ENCODE measurements around the gene NAA80. TPM values are rescaled to one million over a fixed set of nuclear protein-coding genes. Genes with fewer than 3 reads are reported as not detected.
A peak's percentile ranks its signal among the peaks of the same experiment; 100 is the strongest.
"Not testable (repeated sequence)": the region's sequence is repeated elsewhere in the genome, so short reads cannot be mapped to it uniquely, and the experiment has no call there.

The NAA80 gene
- polyA plus RNA-seq, 2 donors, result 6.9 to 11.2 TPM

DNA sequence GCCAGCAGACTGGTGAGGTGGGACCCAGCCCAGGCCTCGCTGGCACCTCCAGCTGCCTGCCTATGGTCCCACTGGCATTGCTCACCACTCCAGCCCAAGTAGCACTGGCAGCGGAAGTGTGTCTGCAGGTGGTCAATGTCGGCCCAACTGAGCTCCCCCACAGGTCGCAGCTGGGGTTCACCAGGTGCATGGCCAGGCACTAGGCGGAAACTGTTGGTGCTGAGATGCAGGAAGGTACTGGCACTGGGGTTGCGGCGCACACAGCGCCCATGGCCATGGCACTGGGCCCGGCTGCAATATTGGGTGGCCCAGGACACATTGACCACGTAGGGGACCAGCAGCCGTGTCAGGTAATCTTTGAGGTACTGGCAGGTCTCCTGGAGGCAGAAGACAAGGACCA, 19.0 kb upstream of the NAA80 start:
- H3K4me3 ChIP-seq (ENCODE audit: low read depth in 1 of 2, low read length in 2 of 2), result no peak overlapping the region
- H3K27ac ChIP-seq (ENCODE audit: low read depth in 2 of 2, low read length in 1 of 2), result peak overlapping the region; percentile 96 to 100
- WGBS, 2 donors, result 75 to 80% methylated on average over 11 of the region's 11 CpGs
- no peaks in the 10 kb centered on the region for H3K9me3 ChIP-seq (ENCODE audit: control insufficient read depth in 2 of 2, insufficient read depth in 1 of 2, low read depth in 1 of 2, low read length in 1 of 2)
- peaks cover 0 to 10% of the 10 kb centered on the region in 2 donors for H3K36me3 ChIP-seq (ENCODE audit: control insufficient read depth in 2 of 2, insufficient read depth in 2 of 2, low read length in 1 of 2)
- H3K4me1 ChIP-seq (ENCODE audit: control insufficient read depth in 2 of 2, insufficient read depth in 2 of 2, low read length in 1 of 2), result peaks cover 0 to 40% of the 10 kb centered on the region in 2 donors
- no peaks in the 10 kb centered on the region for H3K27me3 ChIP-seq (ENCODE audit: control insufficient read depth in 1 of 2, insufficient read depth in 2 of 2, low read length in 2 of 2)

DNA sequence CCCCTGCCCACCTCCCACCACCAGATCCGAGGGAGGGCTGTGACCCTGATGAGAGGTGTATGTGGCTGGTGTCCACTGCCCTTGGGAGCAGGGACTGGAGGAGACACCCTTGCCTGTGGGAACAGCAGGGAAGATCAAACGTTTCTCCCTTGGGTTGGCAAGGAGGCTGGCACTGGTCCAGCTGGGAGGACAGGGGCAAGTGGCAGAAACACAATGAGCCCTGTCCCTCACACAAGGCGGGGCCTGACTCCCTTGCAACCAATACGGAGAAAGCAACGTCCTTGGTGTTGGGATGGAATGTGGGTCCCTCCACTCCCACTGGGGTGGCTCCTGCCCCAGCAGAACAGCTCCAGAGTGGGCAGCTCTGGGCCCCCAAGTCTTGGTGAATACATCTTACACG, 18.1 kb upstream of the NAA80 start:
- Histone ChIP-seq H3K4me1 (ENCODE audit: control insufficient read depth in 2 of 2, insufficient read depth in 2 of 2, low read length in 1 of 2) (peaks cover 0 to 40% of the 10 kb centered on the region in 2 donors), H3K27ac (ENCODE audit: low read depth in 2 of 2, low read length in 1 of 2) (peak overlapping the region; percentile 96 to 100), H3K36me3 (ENCODE audit: control insufficient read depth in 2 of 2, insufficient read depth in 2 of 2, low read length in 1 of 2) (peaks cover 0 to 10% of the 10 kb centered on the region in 2 donors), H3K4me3 (ENCODE audit: low read depth in 1 of 2, low read length in 2 of 2) (peak overlapping the region in 1 of 2 donors; percentile 20), H3K9me3 (ENCODE audit: control insufficient read depth in 2 of 2, insufficient read depth in 1 of 2, low read depth in 1 of 2, low read length in 1 of 2) (no peaks in the 10 kb centered on the region), H3K27me3 (ENCODE audit: control insufficient read depth in 1 of 2, insufficient read depth in 2 of 2, low read length in 2 of 2) (no peaks in the 10 kb centered on the region)
- WGBS, 2 donors, result 40 to 48% methylated on average over 6 of the region's 6 CpGs

DNA sequence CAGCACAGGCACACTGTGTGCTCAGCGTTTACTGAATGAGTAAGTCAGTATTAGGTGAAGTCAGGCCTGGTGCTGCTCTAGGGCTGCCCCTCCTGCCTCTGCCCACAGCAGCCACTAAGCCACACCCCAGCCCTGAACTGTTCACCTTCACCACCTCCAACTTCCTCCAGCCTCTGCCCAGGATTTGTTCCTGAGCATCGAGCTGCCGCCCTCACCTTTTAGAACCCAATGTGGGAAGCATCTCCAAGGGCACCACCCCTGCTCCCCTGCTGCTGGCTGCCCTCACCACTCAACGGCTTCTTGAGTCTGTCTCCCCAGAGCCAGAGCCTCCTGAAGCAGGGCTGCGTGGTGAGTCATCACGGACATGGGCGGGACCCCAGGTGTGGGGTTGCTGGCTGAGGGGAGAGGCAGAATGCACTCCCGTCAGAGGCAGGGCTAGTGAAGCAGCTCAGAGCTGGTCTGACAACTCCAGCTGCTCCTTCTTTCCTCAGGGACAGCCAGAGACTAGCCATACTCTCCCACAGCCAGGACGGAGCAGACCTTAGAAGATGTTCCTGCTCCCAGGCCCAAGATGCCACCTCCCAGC, 17.5 kb upstream of the NAA80 start:
- WGBS, 2 donors, result 32 to 43% methylated on average over 9 of the region's 9 CpGs
- H3K4me1 ChIP-seq (ENCODE audit: control insufficient read depth in 2 of 2, insufficient read depth in 2 of 2, low read length in 1 of 2), result peaks cover 0 to 40% of the 10 kb centered on the region in 2 donors
- H3K27ac ChIP-seq (ENCODE audit: low read depth in 2 of 2, low read length in 1 of 2), result peak overlapping the region; percentile 96 to 100
- peaks cover 0 to 10% of the 10 kb centered on the region in 2 donors for H3K36me3 ChIP-seq (ENCODE audit: control insufficient read depth in 2 of 2, insufficient read depth in 2 of 2, low read length in 1 of 2)
- H3K9me3 ChIP-seq (ENCODE audit: control insufficient read depth in 2 of 2, insufficient read depth in 1 of 2, low read depth in 1 of 2, low read length in 1 of 2), result no peaks in the 10 kb centered on the region
- no peaks in the 10 kb centered on the region for H3K27me3 ChIP-seq (ENCODE audit: control insufficient read depth in 1 of 2, insufficient read depth in 2 of 2, low read length in 2 of 2)
- peak overlapping the region in 1 of 2 donors; percentile 20 for H3K4me3 ChIP-seq (ENCODE audit: low read depth in 1 of 2, low read length in 2 of 2)

GRCh38 chr3:50314816-50315215, 15.6 kb upstream of the NAA80 start:
- Histone ChIP-seq H3K27me3 (ENCODE audit: control insufficient read depth in 1 of 2, insufficient read depth in 2 of 2, low read length in 2 of 2) (no peaks in the 10 kb centered on the region), H3K36me3 (ENCODE audit: control insufficient read depth in 2 of 2, insufficient read depth in 2 of 2, low read length in 1 of 2) (peaks cover 0 to 10% of the 10 kb centered on the region in 2 donors), H3K4me1 (ENCODE audit: control insufficient read depth in 2 of 2, insufficient read depth in 2 of 2, low read length in 1 of 2) (peaks cover 0 to 33% of the 10 kb centered on the region in 2 donors), H3K9me3 (ENCODE audit: control insufficient read depth in 2 of 2, insufficient read depth in 1 of 2, low read depth in 1 of 2, low read length in 1 of 2) (no peaks in the 10 kb centered on the region), H3K4me3 (ENCODE audit: low read depth in 1 of 2, low read length in 2 of 2) (no peak overlapping the region), H3K27ac (ENCODE audit: low read depth in 2 of 2, low read length in 1 of 2) (peak overlapping the region in 1 of 2 donors; percentile 28)
- WGBS, 2 donors, result 96% methylated on average over 4 of the region's 4 CpGs

DNA sequence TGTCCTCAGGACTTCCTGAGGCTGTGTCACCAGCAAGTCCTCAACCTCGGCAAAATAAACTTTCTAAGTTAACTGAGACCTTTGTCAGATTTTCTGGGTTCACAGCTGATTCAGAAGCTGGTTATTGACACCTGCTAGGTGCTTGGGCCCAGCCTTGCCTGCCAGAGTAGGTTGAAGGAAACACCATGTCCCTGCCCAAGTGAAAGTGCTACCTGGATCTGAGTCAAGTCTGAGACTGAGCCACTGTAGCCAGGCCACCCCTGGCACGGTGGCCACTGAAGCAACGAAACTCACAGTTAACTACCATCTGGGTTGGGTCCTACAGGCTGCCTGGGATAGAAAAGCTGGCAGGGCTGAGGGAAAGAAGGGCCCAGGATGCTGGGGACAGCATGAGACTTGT, 15.1 kb upstream of the NAA80 start:
- no peaks in the 10 kb centered on the region for H3K27me3 ChIP-seq (ENCODE audit: control insufficient read depth in 1 of 2, insufficient read depth in 2 of 2, low read length in 2 of 2)
- peak overlapping the region; percentile 28 to 38 for H3K27ac ChIP-seq (ENCODE audit: low read depth in 2 of 2, low read length in 1 of 2)
- peaks cover 0 to 29% of the 10 kb centered on the region in 2 donors for H3K4me1 ChIP-seq (ENCODE audit: control insufficient read depth in 2 of 2, insufficient read depth in 2 of 2, low read length in 1 of 2)

DNA sequence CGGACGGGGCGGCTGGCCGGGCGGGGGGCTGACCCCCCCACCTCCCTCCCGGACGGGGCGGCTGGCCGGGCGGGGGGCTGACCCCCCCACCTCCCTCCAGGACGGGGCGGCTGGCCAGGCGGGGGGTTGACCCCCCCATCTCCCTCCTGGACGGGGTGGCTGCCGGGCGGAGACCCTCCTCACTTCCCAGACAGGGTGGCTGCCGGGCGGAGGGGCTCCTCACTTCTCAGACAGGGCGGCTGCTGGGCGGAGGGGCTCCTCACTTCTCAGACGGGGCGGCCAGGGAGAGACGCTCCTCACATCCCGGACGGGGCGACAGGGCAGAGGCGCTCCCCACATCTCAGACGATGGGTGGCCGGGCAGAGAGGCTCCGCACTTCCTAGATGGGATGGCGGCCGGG, 12.8 kb upstream of the NAA80 start:
- not testable (repeated sequence) for H3K27me3 ChIP-seq (ENCODE audit: control insufficient read depth in 1 of 2, insufficient read depth in 2 of 2, low read length in 2 of 2); H3K27ac ChIP-seq (ENCODE audit: low read depth in 2 of 2, low read length in 1 of 2); H3K9me3 ChIP-seq (ENCODE audit: control insufficient read depth in 2 of 2, insufficient read depth in 1 of 2, low read depth in 1 of 2, low read length in 1 of 2); H3K36me3 ChIP-seq (ENCODE audit: control insufficient read depth in 2 of 2, insufficient read depth in 2 of 2, low read length in 1 of 2); H3K4me3 ChIP-seq (ENCODE audit: low read depth in 1 of 2, low read length in 2 of 2)
- WGBS, 2 donors, result 73 to 78% methylated on average over 12 to 32 of the region's 32 CpGs
- peaks cover 0 to 10% of the 10 kb centered on the region in 2 donors for H3K4me1 ChIP-seq (ENCODE audit: control insufficient read depth in 2 of 2, insufficient read depth in 2 of 2, low read length in 1 of 2)

More for the DNA sequence above, 15.1 kb upstream of the NAA80 start:
- Histone ChIP-seq H3K36me3 (ENCODE audit: control insufficient read depth in 2 of 2, insufficient read depth in 2 of 2, low read length in 1 of 2) (peaks cover 0 to 10% of the 10 kb centered on the region in 2 donors), H3K9me3 (ENCODE audit: control insufficient read depth in 2 of 2, insufficient read depth in 1 of 2, low read depth in 1 of 2, low read length in 1 of 2) (no peaks in the 10 kb centered on the region), H3K4me3 (ENCODE audit: low read depth in 1 of 2, low read length in 2 of 2) (no peak overlapping the region)
- WGBS, 2 donors, result 68 to 75% methylated on average over 3 of the region's 3 CpGs

DNA sequence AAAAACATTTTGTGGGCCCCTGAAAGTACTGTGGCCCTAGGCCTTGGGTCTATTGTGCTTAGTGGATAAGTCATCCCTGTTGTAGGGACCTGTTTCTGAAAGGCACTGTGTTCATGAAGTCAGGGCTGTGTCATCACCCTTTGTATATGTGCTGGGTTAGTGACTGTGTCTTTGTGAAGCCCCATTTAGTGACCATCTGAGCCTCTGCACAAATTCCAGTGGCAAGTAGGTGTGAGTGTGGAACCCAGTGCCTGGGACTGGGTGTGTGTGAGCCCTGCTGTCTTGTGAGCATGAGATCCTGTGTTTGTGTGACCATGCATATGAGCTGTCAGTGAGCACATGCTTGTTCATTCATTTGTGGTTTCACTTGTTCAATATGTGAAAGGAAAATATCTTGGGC, 5.4 kb upstream of the NAA80 start:
- no peaks in the 10 kb centered on the region for H3K36me3 ChIP-seq (ENCODE audit: control insufficient read depth in 2 of 2, insufficient read depth in 2 of 2, low read length in 1 of 2)
- peaks cover 9 to 24% of the 10 kb centered on the region in 2 donors for H3K4me1 ChIP-seq (ENCODE audit: control insufficient read depth in 2 of 2, insufficient read depth in 2 of 2, low read length in 1 of 2)
- H3K27me3 ChIP-seq (ENCODE audit: control insufficient read depth in 1 of 2, insufficient read depth in 2 of 2, low read length in 2 of 2), result no peaks in the 10 kb centered on the region
- no peak overlapping the region for H3K4me3 ChIP-seq (ENCODE audit: low read depth in 1 of 2, low read length in 2 of 2)
- H3K27ac ChIP-seq (ENCODE audit: low read depth in 2 of 2, low read length in 1 of 2), result no peak overlapping the region
- no peaks in the 10 kb centered on the region for H3K9me3 ChIP-seq (ENCODE audit: control insufficient read depth in 2 of 2, insufficient read depth in 1 of 2, low read depth in 1 of 2, low read length in 1 of 2)

- WGBS, 2 donors, result 54 to 59% methylated on average over 14 of the region's 14 CpGs
- peak within 1 kb of the TSS; percentile 58 to 71 for H3K27ac ChIP-seq (ENCODE audit: low read depth in 2 of 2, low read length in 1 of 2)
- H3K4me1 ChIP-seq (ENCODE audit: control insufficient read depth in 2 of 2, insufficient read depth in 2 of 2, low read length in 1 of 2), result peaks cover 9 to 28% of the 10 kb centered on the region in 2 donors
- H3K36me3 ChIP-seq (ENCODE audit: control insufficient read depth in 2 of 2, insufficient read depth in 2 of 2, low read length in 1 of 2), result no peaks in the 10 kb centered on the region
- peak within 1 kb of the TSS in 1 of 2 donors; percentile 9 for H3K4me3 ChIP-seq (ENCODE audit: low read depth in 1 of 2, low read length in 2 of 2)
- no peaks in the 10 kb centered on the region for H3K9me3 ChIP-seq (ENCODE audit: control insufficient read depth in 2 of 2, insufficient read depth in 1 of 2, low read depth in 1 of 2, low read length in 1 of 2)
- no peaks in the 10 kb centered on the region for H3K27me3 ChIP-seq (ENCODE audit: control insufficient read depth in 1 of 2, insufficient read depth in 2 of 2, low read length in 2 of 2)
Measured at GRCh38 chr3:50303013-50303815, 4.0 kb upstream of the NAA80 start, which contains the start of gene HYAL1. TSS of gene HYAL1 (minus strand) at chr3:50303574. CDS start at chr3:50302956, 618 bp downstream.

DNA sequence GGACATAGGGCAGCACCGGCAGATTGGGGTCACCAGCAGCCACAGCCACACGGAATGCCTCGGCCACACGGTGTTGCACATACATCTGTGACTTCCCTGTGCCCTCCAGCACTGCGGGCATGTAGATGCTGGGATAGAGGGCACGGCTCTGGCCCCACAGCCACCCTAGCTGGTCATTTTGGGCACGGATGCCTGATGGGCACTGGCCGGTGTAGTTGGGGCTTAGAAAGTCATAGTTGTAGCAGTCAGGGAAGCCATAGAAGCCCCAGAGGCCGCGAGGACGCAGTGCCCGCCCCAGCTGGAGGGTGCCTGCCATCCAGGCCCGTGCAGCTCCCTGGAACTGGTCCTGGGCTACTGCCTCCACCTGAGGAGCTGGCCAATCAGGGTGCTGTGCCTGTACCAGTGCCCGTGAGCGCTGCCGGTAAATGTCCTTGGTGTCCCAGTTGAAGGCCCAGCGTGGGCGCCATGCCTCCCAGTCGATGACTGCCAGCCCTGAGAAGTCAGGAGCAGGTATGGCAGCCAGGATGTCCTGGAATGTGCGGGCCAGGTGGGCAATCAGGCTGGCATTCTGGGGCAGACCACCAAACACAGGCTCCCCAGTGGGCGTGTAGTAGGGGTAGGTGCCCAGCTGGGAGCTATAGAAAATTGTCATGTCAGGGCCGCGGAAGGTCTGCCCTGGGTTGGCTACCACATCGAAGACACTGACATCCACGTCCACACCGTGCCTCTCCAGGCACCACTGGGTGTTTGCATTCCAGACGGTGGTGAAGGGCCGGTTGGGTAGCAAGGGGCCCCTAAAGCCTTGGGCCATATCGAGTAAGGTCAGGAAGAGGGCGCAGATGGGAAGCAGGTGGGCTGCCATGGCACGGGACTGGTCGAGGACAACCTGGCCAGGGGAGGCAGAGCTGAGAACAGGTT, 3.1 kb upstream of the NAA80 start:
- no peak overlapping the region for H3K4me3 ChIP-seq (ENCODE audit: low read depth in 1 of 2, low read length in 2 of 2)
- H3K4me1 ChIP-seq (ENCODE audit: control insufficient read depth in 2 of 2, insufficient read depth in 2 of 2, low read length in 1 of 2), result peaks cover 9 to 29% of the 10 kb centered on the region in 2 donors
- H3K36me3 ChIP-seq (ENCODE audit: control insufficient read depth in 2 of 2, insufficient read depth in 2 of 2, low read length in 1 of 2), result peaks cover 0 to 1% of the 10 kb centered on the region in 2 donors
- no peaks in the 10 kb centered on the region for H3K9me3 ChIP-seq (ENCODE audit: control insufficient read depth in 2 of 2, insufficient read depth in 1 of 2, low read depth in 1 of 2, low read length in 1 of 2)
- no peaks in the 10 kb centered on the region for H3K27me3 ChIP-seq (ENCODE audit: control insufficient read depth in 1 of 2, insufficient read depth in 2 of 2, low read length in 2 of 2)
- H3K27ac ChIP-seq (ENCODE audit: low read depth in 2 of 2, low read length in 1 of 2), result peak overlapping the region; percentile 34 to 53
- WGBS, 2 donors, result 86 to 89% methylated on average over 32 of the region's 32 CpGs
